Loucy (cell line): Measurements from ENCODE around the gene ACOD1.

Source experiments
- H2AFZ ChIP-seq: fragments of 200-600 bp; sonication (generic); 2 replicates; pipeline ENCODE4 v1.6.0; 2016; ENCODE audit warnings: antibody characterized with exemption, mild to moderate bottlenecking, low read length, moderate library complexity
- H3F3A ChIP-seq: fragments of 200-600 bp; 2 replicates; pipeline ENCODE4 v1.6.0; 2016; ENCODE audit warnings: antibody characterized with exemption, low read depth, mild to moderate bottlenecking
- H3K27me3 ChIP-seq: fragments of 200-600 bp; sonication (generic); 2 replicates; pipeline ENCODE4 v1.6.1; 2014; ENCODE audit warnings: low read length, mild to moderate bottlenecking; ENCODE audit not compliant: insufficient read depth, poor library complexity, severe bottlenecking
- H3K36me3 ChIP-seq: fragments of 200-600 bp; sonication (generic); 2 replicates; pipeline ENCODE4 v1.6.1; 2016; ENCODE audit warnings: low read length; ENCODE audit not compliant: insufficient read depth
- H3K4me1 ChIP-seq: fragments of 200-600 bp; sonication (generic); 2 replicates; pipeline ENCODE4 v1.5.1; 2014; ENCODE audit warnings: low read length, mild to moderate bottlenecking; ENCODE audit not compliant: insufficient read depth, poor library complexity, severe bottlenecking
- H3K4me2 ChIP-seq: fragments of 200-600 bp; sonication (generic); 2 replicates; pipeline ENCODE4 v1.6.0; 2014; ENCODE audit warnings: antibody characterized with exemption, low read length, low read depth, mild to moderate bottlenecking; ENCODE audit not compliant: poor library complexity, severe bottlenecking
- H3K4me3 ChIP-seq: fragments of 200-600 bp; sonication (generic); 2 replicates; pipeline ENCODE4 v1.5.1; 2014; ENCODE audit warnings: low read length, mild to moderate bottlenecking, mixed read lengths; ENCODE audit not compliant: poor library complexity, severe bottlenecking
- H3K79me2 ChIP-seq: fragments of 200-600 bp; sonication (generic); 2 replicates; pipeline ENCODE4 v1.6.1; 2014; ENCODE audit warnings: low read length; ENCODE audit not compliant: insufficient read depth
- H3K9ac ChIP-seq: fragments of 200-600 bp; sonication (generic); 2 replicates; pipeline ENCODE4 v1.6.0; 2014; ENCODE audit warnings: mild to moderate bottlenecking, low read depth, low read length, moderate library complexity; ENCODE audit not compliant: poor library complexity, severe bottlenecking
- H3K9me2 ChIP-seq: fragments of 200-600 bp; sonication (generic); replicated peaks from 2 replicates; pipeline ENCODE4 v1.6.1; 2016; ENCODE audit warnings: low read depth, low read length, mixed read lengths
- H3K9me3 ChIP-seq: fragments of 200-600 bp; sonication (generic); 2 replicates; pipeline ENCODE4 v1.6.1; 2014; ENCODE audit warnings: mild to moderate bottlenecking, antibody characterized with exemption, low read length, low read depth; ENCODE audit not compliant: insufficient read depth
- H4K20me1 ChIP-seq: fragments of 200-600 bp; sonication (generic); 2 replicates; pipeline ENCODE4 v1.6.0; 2014; ENCODE audit warnings: antibody characterized with exemption, low read length, mild to moderate bottlenecking; ENCODE audit not compliant: insufficient read depth, poor library complexity, severe bottlenecking
- EZH2phosphoT487 ChIP-seq: fragments of 200-600 bp; IDR thresholded peaks from 2 replicates; pipeline ENCODE4 v1.6.1; 2018; ENCODE audit warnings: antibody characterized with exemption, mild to moderate bottlenecking, moderate library complexity, borderline replicate concordance
- TF ChIP-seq, protein P1 (sequence below): fragments of 200-600 bp; sonication (generic); conservative IDR thresholded peaks from 2 replicates; pipeline ENCODE4 v1.5.1; 2014; ENCODE audit warnings: mild to moderate bottlenecking, antibody characterized with exemption, low read length

ACOD1 gene

GRCh38 chr13:76967031-76967430 is 18.7 kb downstream of the ACOD1 start:
- Histone ChIP-seq H2AFZ (no peak overlapping the region), H3K79me2 (no peaks in the 10 kb centered on the region), H3K4me3 (no peak overlapping the region), H3K27me3 (no peaks in the 10 kb centered on the region), H3F3A (no peaks in the 10 kb centered on the region), H4K20me1 (no peaks in the 10 kb centered on the region), H3K9me2 (no peaks in the 10 kb centered on the region), H3K4me2 (no peak overlapping the region), H3K36me3 (no peaks in the 10 kb centered on the region), H3K4me1 (no peaks in the 10 kb centered on the region), H3K9ac (no peak overlapping the region), H3K9me3 (no peaks in the 10 kb centered on the region)
- no peak for TF ChIP-seq EZH2phosphoT487
- TF ChIP-seq, protein P1, sequence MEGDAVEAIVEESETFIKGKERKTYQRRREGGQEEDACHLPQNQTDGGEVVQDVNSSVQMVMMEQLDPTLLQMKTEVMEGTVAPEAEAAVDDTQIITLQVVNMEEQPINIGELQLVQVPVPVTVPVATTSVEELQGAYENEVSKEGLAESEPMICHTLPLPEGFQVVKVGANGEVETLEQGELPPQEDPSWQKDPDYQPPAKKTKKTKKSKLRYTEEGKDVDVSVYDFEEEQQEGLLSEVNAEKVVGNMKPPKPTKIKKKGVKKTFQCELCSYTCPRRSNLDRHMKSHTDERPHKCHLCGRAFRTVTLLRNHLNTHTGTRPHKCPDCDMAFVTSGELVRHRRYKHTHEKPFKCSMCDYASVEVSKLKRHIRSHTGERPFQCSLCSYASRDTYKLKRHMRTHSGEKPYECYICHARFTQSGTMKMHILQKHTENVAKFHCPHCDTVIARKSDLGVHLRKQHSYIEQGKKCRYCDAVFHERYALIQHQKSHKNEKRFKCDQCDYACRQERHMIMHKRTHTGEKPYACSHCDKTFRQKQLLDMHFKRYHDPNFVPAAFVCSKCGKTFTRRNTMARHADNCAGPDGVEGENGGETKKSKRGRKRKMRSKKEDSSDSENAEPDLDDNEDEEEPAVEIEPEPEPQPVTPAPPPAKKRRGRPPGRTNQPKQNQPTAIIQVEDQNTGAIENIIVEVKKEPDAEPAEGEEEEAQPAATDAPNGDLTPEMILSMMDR, result no peak

DNA sequence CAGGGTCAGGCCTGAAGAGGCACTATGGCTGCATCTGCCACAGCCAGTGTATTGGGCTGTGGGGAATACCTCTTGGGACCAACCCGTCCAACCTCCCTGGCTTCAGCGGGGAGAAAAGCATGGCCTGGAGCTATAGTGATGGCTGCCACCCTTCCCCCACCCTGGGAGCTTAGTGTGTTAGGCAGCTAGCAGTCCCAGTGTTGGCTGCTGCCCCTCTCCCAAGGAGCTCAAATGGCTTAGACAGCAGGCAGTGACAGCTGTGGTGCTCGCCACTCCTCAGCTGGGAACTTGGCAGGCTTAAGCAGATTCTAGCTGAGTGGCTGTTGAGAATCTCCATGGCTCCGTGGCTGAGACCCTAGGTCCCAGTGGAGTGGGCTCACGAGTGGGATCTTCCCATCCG is 19.7 kb downstream of the ACOD1 start:
- Histone ChIP-seq H3K27me3 (no peaks in the 10 kb centered on the region), H3K79me2 (no peaks in the 10 kb centered on the region), H3K4me2 (no peak overlapping the region), H3K9ac (no peak overlapping the region), H4K20me1 (no peaks in the 10 kb centered on the region), H3K4me3 (no peak overlapping the region), H3K36me3 (no peaks in the 10 kb centered on the region), H3K9me3 (no peaks in the 10 kb centered on the region), H3K9me2 (no peaks in the 10 kb centered on the region), H3F3A (no peaks in the 10 kb centered on the region), H2AFZ (no peak overlapping the region), H3K4me1 (no peaks in the 10 kb centered on the region)
- TF ChIP-seq, protein P1, result no peak
- TF ChIP-seq EZH2phosphoT487, result no peak

- H3K27me3 ChIP-seq, result no peaks in the 10 kb centered on the region
- no peaks in the 10 kb centered on the region for H3K4me1 ChIP-seq
- H4K20me1 ChIP-seq, result no peaks in the 10 kb centered on the region
- TF ChIP-seq, protein P1, result no peak
- no peak for TF ChIP-seq EZH2phosphoT487
- H3F3A ChIP-seq, result no peaks in the 10 kb centered on the region
- no peak overlapping the region for H3K4me2 ChIP-seq
- H2AFZ ChIP-seq, result no peak overlapping the region
- no peak overlapping the region for H3K4me3 ChIP-seq
- no peak overlapping the region for H3K9ac ChIP-seq
- H3K9me3 ChIP-seq, result no peaks in the 10 kb centered on the region
- H3K9me2 ChIP-seq, result no peaks in the 10 kb centered on the region
- H3K79me2 ChIP-seq, result no peaks in the 10 kb centered on the region
- no peaks in the 10 kb centered on the region for H3K36me3 ChIP-seq
Measured at GRCh38 chr13:76969488-76970365, 21.4 kb downstream of the ACOD1 start.
